ENCODE results near the gene LIN54.
"Not testable (repeated sequence)": the region's sequence is repeated elsewhere in the genome, so short reads cannot be mapped to it uniquely, and the experiment has no call there.

LIN54 gene

DNA sequence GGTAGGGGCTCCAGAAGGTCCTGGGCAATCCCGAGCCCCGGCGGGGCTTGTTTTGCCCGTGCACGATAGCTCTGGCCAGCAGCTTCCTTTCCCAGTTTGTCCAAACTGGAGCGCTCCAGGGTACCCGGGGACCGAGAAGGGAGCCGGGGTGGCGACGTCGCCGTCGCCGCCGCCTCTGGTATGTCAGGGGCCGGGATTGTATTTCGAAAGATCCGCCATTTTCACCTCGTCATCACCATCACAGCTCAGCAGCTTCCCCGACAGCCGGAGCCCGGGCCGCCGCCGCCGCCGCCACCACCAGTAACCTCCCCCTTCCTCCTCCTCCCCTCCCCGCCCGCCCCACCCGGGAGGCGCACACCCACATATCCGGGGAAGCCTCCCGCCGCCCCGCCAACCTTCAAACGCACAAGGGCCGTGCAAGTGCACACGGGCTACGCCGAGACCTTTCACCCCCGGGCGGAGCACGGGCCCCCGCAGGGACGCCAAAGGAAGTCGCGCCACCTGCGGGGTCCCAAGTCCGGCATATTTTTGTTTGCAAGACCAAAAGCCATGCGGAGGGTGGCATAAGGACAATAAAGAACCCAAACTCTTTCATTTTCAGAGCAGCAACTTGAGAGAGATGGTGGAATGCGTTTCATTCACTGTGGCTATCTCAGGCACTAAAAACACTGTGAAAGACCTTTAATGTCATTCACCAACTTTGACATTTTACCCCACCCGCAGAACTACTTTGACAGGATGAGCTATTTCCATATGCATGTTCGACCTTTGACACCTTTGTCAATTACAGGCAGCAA lies at the start of gene LIN54:
Gene LIN54, minus strand, starts transcription at position 302 of the 797 bp plus-strand sequence. CDS start 25,979 bp downstream, outside the sequence.
- peak; percentile 73 for DNase-seq (ENCODE audit: low spot score)

GRCh38 chr4:83054928-83055327 lies 44.3 kb upstream of the LIN54 start:
- DNase-seq (ENCODE audit: low spot score), result no peak

GRCh38 chr4:83048781-83049180 lies 38.2 kb upstream of the LIN54 start:
- not testable (repeated sequence) for DNase-seq (ENCODE audit: low spot score)

DNA sequence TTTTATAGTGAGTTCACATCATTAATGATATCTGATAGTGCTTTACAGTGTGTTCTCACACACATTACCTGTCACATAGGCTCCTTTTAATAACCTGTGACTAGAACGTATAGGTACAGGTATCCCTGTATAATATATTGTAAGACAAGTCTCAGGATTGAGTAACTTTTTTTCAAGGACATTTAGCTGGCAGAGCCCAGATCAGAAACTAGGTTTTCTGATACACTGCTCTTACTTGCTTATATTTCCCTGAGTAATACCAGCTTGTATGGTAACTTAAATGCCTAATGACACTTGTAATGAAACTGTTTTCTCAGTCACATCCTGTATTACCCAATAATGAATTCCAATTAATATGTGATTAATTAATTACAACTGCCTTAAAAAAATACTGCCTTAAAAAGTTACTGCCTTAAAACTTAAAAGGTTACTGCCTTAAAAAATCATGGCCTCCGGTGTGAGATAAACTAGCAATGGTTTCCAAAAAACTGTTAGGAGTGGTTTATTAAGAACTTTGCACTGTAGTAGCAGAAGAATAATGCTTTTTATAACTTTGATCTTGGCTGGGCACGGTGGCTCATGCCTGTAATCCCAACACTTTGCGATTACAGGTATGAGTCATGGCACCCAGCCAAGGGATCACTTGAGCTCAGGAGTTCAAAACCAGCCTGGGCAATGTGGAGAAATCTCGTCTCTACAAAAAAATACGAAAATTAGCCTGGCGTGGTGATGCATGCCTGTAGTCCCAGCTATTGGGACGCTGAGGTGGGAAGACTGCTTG lies 36.3 kb upstream of the LIN54 start:
- DNase-seq (ENCODE audit: low spot score), result no peak

- no peak for DNase-seq (ENCODE audit: low spot score)
These were observed 33.3 kb upstream of the LIN54 start for GRCh38 chr4:83043801-83044407.

- not testable (repeated sequence) for DNase-seq (ENCODE audit: low spot score)
These were observed 32.5 kb upstream of the LIN54 start for GRCh38 chr4:83043157-83043556.

- no peak for DNase-seq (ENCODE audit: low spot score)
These were observed 29.6 kb upstream of the LIN54 start for GRCh38 chr4:83040269-83040668.

DNA sequence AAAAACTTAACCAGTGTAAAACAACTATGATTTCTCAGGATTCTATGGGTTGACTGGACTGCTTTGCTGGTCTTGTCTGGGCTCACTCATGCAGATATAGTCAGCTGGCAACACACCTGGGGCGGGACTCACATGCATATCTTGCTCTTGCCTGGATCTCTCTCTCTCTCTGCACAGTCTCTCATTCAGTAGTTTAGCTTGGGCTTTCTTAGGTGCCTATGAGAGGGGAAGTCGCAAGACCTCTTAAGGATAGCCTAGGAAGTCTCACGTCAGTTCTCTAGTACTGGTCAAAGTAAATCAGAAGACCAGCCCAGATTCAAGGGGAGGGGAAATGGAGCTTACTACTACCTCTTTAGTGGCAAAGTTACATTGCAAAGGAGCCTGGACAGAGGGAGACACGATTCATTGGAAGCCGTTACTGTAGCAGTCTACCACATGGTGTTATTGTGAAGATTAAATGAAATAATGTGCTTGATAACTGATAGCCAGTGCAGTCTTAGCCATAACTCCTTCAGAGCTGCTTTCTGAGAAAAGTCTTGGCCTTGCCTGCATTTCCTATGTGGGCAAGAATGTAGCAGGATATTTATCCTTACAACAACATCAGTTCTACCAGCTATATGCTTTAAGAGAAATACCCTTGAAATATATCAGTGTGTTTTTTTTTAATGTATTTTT lies 26.5 kb upstream of the LIN54 start:
- no peak for DNase-seq (ENCODE audit: low spot score)

DNA sequence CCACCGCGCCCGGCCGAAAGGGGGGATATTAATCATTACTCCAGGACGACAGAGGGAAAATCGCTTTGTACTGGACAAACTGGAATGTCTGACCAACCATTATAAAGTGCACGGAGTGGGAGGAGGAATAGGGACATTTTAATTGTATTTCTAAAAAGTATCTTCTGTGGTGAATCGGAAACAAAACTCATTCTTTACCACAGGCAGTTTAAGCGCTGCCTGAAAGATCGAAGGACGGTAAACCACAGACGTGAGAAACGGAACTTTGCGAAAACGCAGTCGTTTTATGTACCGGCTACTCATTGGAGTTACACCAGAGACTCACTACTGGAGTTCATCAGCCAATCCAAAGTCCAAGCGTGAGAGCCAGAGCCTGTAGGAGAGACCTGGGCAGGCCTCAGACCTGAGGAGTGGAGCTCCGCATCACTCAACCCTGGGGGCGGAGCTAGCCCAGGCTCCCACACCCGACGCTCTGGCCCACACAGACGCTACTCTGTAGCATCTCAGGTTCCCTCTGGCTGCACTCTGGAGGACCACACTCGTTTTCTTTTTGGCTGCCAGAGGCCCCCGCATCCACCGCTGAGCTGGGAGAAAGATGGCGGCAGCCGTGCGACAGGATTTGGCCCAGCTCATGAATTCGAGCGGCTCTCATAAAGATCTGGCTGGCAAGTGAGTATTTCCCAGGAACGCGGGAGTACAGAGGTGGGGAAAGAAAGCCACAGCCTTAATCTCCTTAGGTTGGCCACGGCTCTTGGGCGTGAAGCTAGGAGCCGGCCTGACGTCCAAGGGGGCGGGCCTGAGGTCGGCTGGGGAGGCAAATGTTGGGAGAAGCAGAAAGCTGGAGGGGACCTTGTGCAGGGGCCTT lies 24.2 kb upstream of the LIN54 start, which contains the start of gene COPS4:
Gene COPS4, plus strand, starts transcription at position 554 of the 865 bp plus-strand sequence. Its CDS starts 42 bp downstream, at position 596.
- peak; percentile 99 for DNase-seq (ENCODE audit: low spot score)

GRCh38 chr4:83029688-83030087 lies 19.1 kb upstream of the LIN54 start:
- DNase-seq (ENCODE audit: low spot score), result no peak

DNA sequence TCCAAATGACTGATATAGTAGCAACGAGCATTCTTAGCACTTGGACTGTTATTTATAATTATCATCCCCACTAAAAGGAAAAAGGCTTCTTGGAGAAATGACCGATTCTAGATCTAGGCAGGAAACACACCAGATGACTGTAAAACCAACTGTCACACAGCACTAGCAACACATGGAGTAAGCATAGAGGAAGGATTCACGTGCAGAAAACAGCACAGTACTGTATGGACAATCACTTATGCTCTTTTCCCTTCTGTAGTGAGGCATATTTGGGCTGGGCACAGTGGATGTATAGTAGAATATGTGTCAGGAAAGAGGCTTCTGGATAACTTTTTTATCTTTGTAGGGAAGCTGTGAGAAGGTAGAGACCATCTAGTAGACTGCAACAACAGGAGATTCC lies 18.4 kb upstream of the LIN54 start:
- DNase-seq (ENCODE audit: low spot score), result no peak

- no peak for DNase-seq (ENCODE audit: low spot score)
These were observed 14.9 kb upstream of the LIN54 start for GRCh38 chr4:83025563-83025962.

DNA sequence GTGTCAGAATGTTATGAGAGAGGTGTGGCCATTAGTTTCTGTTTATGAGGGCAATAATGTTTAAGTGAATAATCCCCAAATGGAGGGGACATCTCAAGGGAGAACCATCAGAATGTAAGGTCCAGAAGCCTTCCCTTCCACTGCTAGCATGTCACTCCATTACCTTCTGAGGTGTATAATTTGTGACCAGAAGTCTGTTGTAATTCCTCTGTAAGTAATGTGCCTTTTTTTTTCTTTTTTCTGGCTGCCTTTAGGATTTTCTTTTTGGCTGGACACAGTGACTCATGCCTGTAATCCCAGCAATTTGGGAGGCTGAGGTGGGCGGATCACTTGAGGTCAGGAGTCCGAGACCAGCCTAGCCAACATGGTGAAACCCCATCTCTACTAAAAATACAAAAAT lies 13.6 kb upstream of the LIN54 start:
- no peak for DNase-seq (ENCODE audit: low spot score)

- DNase-seq (ENCODE audit: low spot score), result not testable (repeated sequence)
These were observed 13.0 kb upstream of the LIN54 start for GRCh38 chr4:83023599-83023998.

DNA sequence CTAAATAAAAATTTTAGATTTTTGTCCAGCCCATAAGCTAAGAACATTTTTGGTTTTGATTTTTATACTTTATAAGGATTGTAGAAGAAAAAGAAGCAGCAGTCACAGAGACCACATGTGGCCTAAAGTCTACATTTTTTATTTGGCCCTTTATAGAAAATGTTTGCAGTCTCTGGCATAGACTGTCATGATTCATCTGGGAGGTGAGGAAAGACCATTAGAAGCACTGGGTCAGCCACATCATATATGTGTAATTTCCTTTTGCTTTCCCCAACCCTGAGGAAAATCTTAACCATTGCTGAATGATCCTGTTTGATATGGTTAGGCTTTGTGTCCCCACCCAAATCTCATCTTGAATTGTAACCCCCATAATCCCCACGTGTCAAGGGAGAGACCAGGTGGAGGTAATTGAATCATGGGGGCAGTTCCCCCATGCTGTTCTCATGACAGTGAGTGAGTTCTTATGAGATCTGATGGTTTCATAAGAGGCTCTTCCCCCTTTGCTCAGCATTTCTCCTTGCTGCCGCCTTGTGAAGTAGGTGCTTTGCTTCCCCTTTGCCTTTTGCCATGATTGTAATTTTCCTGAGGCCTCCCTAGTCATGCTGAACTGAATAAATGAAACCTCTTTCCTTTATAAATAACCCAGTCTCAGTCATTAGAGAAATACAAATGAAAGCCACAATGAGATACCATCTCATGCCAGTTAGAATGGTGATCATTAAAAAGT lies 12.3 kb upstream of the LIN54 start:
- DNase-seq (ENCODE audit: low spot score), result peak; percentile 42

DNA sequence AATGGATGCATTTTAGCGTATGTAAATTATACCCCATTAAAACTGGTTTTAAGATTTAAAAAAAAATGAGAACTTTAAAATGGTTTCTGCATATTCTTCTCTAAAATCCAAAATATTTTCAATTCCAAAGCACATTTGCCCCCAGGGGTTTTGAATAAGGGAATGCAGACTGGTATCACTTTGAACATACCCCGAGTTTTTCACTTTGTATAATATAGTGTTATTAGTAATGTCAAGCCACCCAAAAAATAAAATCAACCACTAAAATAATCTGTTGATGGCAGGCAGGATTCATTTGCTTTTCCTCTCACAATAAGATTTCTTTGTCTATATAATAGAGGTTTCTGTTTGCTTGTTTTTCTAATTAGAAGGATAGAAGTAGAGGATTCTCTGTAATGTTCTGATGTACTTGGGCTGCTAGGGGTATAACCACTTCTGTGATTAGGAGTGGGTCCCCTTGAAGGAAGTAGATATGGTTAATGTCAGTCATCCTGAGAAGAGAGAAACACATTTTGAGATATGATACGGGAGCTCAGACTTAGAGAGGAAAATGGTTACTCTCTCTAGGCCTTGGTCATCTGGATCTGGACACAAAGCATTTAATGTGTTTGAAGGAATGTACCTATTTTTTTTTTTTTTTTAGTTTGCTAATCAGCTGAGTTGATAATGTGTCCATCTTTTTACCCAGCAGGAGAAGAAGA lies 9.3 kb upstream of the LIN54 start:
- no peak for DNase-seq (ENCODE audit: low spot score)

GRCh38 chr4:83013902-83014301 lies 3.3 kb upstream of the LIN54 start:
- DNase-seq (ENCODE audit: low spot score), result peak; percentile 4

DNA sequence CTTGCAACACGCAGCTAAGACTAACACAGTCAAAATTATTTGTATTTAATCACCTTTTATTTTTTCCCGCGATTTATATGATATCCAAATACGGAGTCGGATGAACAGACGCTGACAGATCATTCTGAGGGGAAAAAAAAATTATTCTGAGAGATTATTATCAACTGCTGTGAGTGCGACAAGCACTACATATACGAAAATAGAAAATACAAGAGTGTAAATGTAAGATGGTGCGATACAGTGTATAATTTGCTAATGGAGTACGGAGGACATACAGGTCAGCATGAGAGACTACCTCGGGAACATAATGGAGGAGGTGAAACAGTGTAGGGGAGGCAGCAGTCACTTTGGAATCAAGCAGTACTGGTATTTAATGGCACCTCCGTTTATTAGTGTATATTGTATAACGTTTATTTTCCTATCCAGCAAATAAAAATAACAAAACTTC lies 2.8 kb upstream of the LIN54 start:
- DNase-seq (ENCODE audit: low spot score), result no peak

GRCh38 chr4:83012687-83013419 lies 2.2 kb upstream of the LIN54 start:
- DNase-seq (ENCODE audit: low spot score), result peak; percentile 97
